Measurements from ENCODE around the gene CAMK2N1.
A peak's percentile ranks its signal among the peaks of the same experiment; 100 is the strongest.

The CAMK2N1 gene

DNA sequence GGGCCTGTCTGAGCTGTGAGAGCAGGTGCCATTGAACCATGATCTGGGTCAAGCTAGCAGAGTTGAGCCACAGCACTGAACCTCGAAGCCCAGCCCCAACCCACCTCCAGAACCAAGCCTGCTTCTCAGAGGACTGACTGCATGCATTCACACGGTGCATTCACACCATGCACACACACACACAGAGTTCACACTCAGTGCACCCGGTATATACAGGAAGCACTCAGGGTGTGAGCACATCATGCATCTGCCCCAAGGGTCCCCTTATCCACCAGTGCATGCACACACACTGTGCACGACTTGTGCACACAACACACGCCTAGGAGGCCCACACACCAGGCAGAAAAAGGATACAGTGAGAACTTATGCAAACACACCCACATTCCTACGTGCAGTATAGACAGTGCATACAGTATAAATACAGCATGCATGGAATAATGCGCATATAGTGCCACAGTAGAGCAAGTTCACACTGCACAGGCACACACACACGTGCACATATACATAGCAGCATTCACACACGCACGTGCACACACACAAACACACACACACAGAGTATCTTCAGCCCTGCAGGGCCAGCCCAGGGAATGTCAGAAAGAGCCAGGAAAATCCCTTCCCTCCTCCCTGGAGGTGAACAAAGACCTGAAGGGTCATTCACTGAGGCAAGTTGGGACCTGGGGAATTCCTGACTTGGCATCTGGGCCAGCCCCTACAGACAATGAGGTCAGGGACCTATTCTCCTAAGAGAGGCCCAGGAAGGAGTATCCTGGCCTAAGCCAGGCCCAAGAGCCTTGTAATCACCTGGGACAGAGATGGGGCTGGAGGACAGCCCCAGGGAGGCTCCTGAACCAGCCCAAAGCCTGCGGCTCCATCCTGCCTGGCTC lies 42.1 kb downstream of the CAMK2N1 start:
- DNase-seq (ENCODE audit: low read depth in 1 of 2, low spot score in 1 of 2), result no peak
- in situ Hi-C loops (cut with HindIII; ENCODE audit: low pct_unique_long_range_greater_than_20kb, low sequenced_read_pairs), result no loop called here
- no peak for TF ChIP-seq JUND (IDR thresholded peaks at IDR 0.05; ENCODE audit: low read depth)

DNA sequence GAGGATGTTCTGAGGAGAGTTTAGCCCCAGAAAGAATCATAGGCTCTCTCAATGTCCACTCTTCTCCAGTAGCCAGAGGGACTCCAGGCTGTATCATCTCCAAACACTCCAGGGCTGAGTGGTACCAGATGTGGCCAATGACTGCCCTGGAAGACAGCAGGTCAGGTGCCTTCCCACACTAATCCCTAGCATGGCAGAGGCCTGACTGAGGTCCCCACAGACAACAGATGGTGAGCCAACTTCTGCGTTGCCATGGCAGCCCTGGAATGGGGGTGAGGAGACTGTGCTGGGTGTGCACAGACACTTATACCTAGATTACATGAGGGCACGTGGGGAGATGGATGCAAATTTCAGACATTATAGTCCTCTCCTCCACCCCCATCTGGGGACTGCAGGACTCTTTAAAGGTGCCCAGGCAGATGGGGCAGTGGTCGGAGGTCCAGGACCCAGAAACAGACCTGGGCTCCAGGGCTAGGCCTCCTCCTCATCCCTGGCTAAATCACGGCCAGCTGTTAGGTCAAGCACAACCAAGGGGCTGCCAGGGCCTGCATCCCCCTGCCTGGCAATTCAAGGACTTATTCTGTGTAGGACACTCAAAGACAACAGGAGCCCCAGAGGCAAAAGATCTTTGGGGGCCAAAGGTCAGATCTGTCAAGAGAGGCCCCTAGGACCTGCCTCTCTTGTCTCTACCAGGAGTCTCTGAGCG lies 42.9 kb downstream of the CAMK2N1 start:
- DNase-seq (ENCODE audit: low read depth in 1 of 2, low spot score in 1 of 2), result no peak
- TF ChIP-seq JUND (IDR thresholded peaks at IDR 0.05; ENCODE audit: low read depth), result no peak
- in situ Hi-C loops (cut with HindIII; ENCODE audit: low pct_unique_long_range_greater_than_20kb, low sequenced_read_pairs), result no loop called here

DNA sequence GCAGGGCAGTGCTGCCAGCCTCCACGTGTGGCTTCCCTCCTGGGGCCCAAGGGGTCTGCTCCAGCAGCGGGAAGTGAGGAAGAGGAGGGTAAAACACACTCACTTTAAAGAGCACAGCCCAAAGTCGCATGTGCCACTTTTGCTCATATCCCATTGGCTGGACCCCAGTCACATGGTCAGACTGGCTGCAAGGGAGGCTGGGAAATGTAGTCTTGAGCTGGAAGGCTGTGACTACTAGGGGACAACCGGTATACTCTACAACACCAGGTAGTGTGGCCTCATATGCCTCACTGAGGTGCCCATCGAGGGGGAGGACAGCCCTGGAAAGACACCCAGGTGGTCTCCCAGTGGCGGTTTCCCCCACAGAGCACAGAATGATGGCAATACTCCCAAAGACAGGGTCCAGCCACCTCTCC lies 45.2 kb downstream of the CAMK2N1 start:
- in situ Hi-C loops (cut with HindIII; ENCODE audit: low pct_unique_long_range_greater_than_20kb, low sequenced_read_pairs), result no loop called here
- peak; percentile 56 to 81 for DNase-seq (ENCODE audit: low read depth in 1 of 2, low spot score in 1 of 2)

GRCh38 chr1:20439282-20439681 lies 46.7 kb downstream of the CAMK2N1 start:
- peak in 1 of 2 experiments; percentile 59 for DNase-seq (ENCODE audit: low read depth in 1 of 2, low spot score in 1 of 2)
- in situ Hi-C loops (cut with HindIII; ENCODE audit: low pct_unique_long_range_greater_than_20kb, low sequenced_read_pairs), result no loop called here
- no peak for TF ChIP-seq JUND (IDR thresholded peaks at IDR 0.05; ENCODE audit: low read depth)

More for the DNA sequence above, 45.2 kb downstream of the CAMK2N1 start:
- no peak for TF ChIP-seq JUND (IDR thresholded peaks at IDR 0.05; ENCODE audit: low read depth)

GRCh38 chr1:20437640-20438039 lies 48.4 kb downstream of the CAMK2N1 start:
- TF ChIP-seq JUND (IDR thresholded peaks at IDR 0.05; ENCODE audit: low read depth), result no peak
- no peak for DNase-seq (ENCODE audit: low read depth in 1 of 2, low spot score in 1 of 2)
- in situ Hi-C loops (cut with HindIII; ENCODE audit: low pct_unique_long_range_greater_than_20kb, low sequenced_read_pairs), result no loop called here

DNA sequence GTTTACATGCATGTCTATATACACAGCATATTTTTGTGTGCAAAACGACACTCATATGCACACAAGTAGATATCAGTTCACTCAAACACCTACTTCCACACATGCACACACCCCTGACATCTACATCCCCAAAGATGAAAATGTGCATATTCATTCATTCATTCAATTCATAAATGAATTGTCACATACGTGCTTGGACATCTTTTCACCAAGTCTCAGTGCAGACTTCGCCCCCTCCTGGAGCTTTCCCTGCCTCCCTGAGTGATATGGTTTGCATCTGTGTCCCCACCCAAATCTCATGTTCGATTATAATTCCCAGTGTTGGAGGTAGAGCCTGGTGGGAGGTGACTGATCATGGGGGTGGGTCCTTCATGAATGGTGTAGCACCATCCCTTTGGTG lies 53.1 kb downstream of the CAMK2N1 start:
- TF ChIP-seq JUND (IDR thresholded peaks at IDR 0.05; ENCODE audit: low read depth), result no peak
- DNase-seq (ENCODE audit: low read depth in 1 of 2, low spot score in 1 of 2), result no peak
- in situ Hi-C loops (cut with HindIII; ENCODE audit: low pct_unique_long_range_greater_than_20kb, low sequenced_read_pairs), result no loop called here
